Common myeloid progenitor, CD34-positive (primary cell): ENCODE data around the gene RPL15.

Source experiments
- CTCF ChIA-PET: fragments of 350-600 bp; sonication (Branson Sonifier 250); formaldehyde crosslinking; loops from one replicate; lab custom pipeline; 2021; ENCODE audit warnings: antibody characterized with exemption; lab: Charles Lee
- POLR2A ChIA-PET: fragments of 350-600 bp; sonication (Branson Sonifier 250); formaldehyde crosslinking; loops from one replicate; lab custom pipeline; 2021; ENCODE audit warnings: antibody characterized with exemption; lab: Charles Lee
- DNase-seq, 3 donors: peaks; one replicate each; pipeline versions ENCODE4 v3.0.0 to v3.0.0-alpha.2; 2013
- H3K27ac ChIP-seq, 2 experiments: 1 replicate in 1 of 2; 2 replicates in 1 of 2; pipeline ENCODE4 v1.7.0; 2013; ENCODE audit warnings: inconsistent platforms in 2 of 2, low read length in 2 of 2, mild to moderate bottlenecking in 2 of 2, low read depth in 1 of 2, moderate library complexity in 1 of 2; ENCODE audit not compliant: severe bottlenecking in 2 of 2, insufficient read depth in 1 of 2, poor library complexity in 1 of 2
- H3K27me3 ChIP-seq, 5 experiments: replicated peaks in 2 of 5; 1 replicate in 3 of 5; 2 replicates in 2 of 5; pipeline versions ENCODE4 v1.6.1 to v1.7.0; 2013; ENCODE audit warnings: low read length in 4 of 5, mild to moderate bottlenecking in 2 of 5, moderate library complexity in 2 of 5, inconsistent platforms in 1 of 5; ENCODE audit not compliant: insufficient read depth in 5 of 5, control insufficient read depth in 4 of 5
- H3K36me3 ChIP-seq, 4 experiments: 1 replicate in 2 of 4; 2 replicates in 2 of 4; pipeline versions ENCODE4 v1.6.1 to v1.7.0; 2013; ENCODE audit warnings: low read length in 3 of 4, control low read depth in 1 of 4, mild to moderate bottlenecking in 1 of 4; ENCODE audit not compliant: control insufficient read depth in 4 of 4, insufficient read depth in 4 of 4
- H3K4me1 ChIP-seq, 4 experiments: 1 replicate in 3 of 4; 2 replicates in 1 of 4; pipeline versions ENCODE4 v1.6.1 to v1.7.1; 2013; ENCODE audit warnings: low read length in 3 of 4, mild to moderate bottlenecking in 3 of 4, control low read depth in 1 of 4, inconsistent platforms in 1 of 4, moderate library complexity in 1 of 4; ENCODE audit not compliant: control insufficient read depth in 4 of 4, insufficient read depth in 4 of 4; ENCODE audit errors: control extremely low read depth in 1 of 4
- H3K4me3 ChIP-seq, 7 experiments: 1 replicate in 4 of 7; 2 replicates in 3 of 7; pipeline versions ENCODE4 v1.5.1 to v1.7.0; 2013; ENCODE audit warnings: mild to moderate bottlenecking in 7 of 7, low read length in 6 of 7, moderate library complexity in 6 of 7, inconsistent platforms in 2 of 7, low read depth in 2 of 7, control low read depth in 1 of 7; ENCODE audit not compliant: insufficient read depth in 4 of 7, control insufficient read depth in 1 of 7; ENCODE audit errors: extremely low read depth in 1 of 7
- H3K9me3 ChIP-seq, 5 experiments: 1 replicate in 4 of 5; 2 replicates in 1 of 5; pipeline versions ENCODE4 v1.6.1 to v1.7.1; 2013; ENCODE audit warnings: low read length in 4 of 5, mild to moderate bottlenecking in 2 of 5, inconsistent platforms in 1 of 5, low read depth in 1 of 5, moderate library complexity in 1 of 5; ENCODE audit not compliant: control insufficient read depth in 4 of 5, insufficient read depth in 2 of 5; ENCODE audit errors: control extremely low read depth in 1 of 5
- WGBS: methylation state at CpG from one replicate; pipeline ENCODE4 v1.1.5; 2013; ENCODE audit not compliant: insufficient coverage; 5-methylcytosine and 5-hydroxymethylcytosine counted together

RPL15 gene

DNA sequence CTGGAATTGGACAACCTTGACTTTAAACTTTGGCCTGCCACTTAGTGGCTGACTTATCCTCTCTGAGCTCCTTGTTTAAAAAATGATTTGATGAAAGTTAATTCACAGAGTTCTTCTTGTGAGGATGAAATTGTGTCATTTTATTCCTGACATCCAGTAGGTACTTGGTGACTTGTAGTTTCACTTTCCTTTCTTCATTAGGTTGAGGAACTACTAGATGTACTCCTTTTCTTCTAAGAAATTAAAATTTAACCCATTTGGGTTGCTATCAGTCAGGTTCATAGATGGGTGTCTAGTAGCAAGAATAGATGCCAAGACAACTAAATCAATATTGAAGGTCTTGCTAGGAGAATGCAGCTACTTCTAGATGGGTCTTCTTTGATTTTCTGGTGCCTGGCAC is 33.4 kb downstream of the RPL15 start:
- peak; percentile 29 to 69 (median 50) for DNase-seq
- H3K27me3 ChIP-seq: no peaks in the 10 kb centered on the region
- peak overlapping the region; percentile 21 to 43 for H3K27ac ChIP-seq
- peaks cover 0 to 5% (median 2%) of the 10 kb centered on the region in 4 experiments for H3K36me3 ChIP-seq
- peaks cover 11 to 32% (median 27%) of the 10 kb centered on the region in 4 experiments for H3K4me1 ChIP-seq
- CTCF ChIA-PET: interaction anchor here (0.9 to 1.5 kb wide), 6 partner anchors 11 to 117 kb away, joined by 3 to 4 read pairs (median 4); no protein-coding TSS in a partner anchor
- H3K4me3 ChIP-seq: peak overlapping the region in 6 of 7 experiments; percentile 29 to 71 (median 53)
- H3K9me3 ChIP-seq: no peaks in the 10 kb centered on the region
- POLR2A ChIA-PET: interaction anchor here (1.7 kb wide), 1 partner anchor 34 kb away, joined by 7 read pairs; the partner anchor contains the start of genes NKIRAS1 and RPL15

DNA sequence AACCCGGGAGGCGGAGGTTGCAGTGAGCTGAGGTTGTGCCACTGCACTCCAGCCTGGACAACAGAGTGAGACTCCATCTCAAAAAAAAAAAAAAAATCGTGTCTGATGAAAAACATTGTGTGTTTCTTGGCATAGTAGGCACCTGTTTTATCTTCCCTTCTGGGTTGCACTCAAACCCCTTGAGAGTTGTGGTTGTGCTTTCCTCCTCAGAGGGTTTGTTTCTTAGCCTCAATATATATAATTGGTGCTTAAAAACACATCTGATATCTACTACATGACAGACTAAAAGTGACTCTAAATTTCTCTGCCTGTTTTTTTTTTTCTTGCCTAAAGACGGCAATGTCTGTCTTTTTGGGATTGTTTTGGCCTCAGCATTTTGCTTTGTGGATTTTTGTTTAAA is 35.7 kb downstream of the RPL15 start:
- peaks cover 2 to 9% (median 7%) of the 10 kb centered on the region in 4 experiments for H3K36me3 ChIP-seq
- H3K4me3 ChIP-seq: no peak overlapping the region
- H3K27ac ChIP-seq: no peak overlapping the region
- no peaks in the 10 kb centered on the region for H3K27me3 ChIP-seq
- no peaks in the 10 kb centered on the region for H3K9me3 ChIP-seq
- ChIA-PET CTCF (interaction anchor here (0.6 to 1.1 kb wide), 2 partner anchors 9 to 63 kb away, joined by 3 read pairs; no protein-coding TSS in a partner anchor), POLR2A (no interaction called here)
- H3K4me1 ChIP-seq: peaks cover 5 to 17% (median 15%) of the 10 kb centered on the region in 4 experiments
- peak in 2 of 3 donors; percentile 21 to 31 for DNase-seq
- WGBS: 80% methylated on average over 3 of the region's 4 CpGs

DNA sequence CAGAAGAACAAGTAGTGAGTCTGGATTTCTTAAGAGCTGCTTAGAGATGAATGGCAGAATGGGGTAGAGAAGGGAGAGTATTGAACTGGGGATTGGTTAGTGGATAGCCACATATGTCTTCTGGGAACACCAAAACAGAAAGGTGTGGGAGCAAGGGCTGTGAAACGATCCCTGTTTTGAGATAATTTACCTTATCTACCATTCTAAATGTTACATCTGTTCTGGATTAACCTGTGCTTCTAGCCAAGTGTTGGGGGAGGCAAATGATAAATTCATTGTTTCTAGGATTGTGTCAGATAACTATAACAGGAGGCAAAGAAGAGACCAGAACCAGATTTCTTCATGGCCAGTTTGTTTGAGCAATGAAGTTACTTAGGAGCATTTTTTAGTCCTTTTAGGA is 36.6 kb downstream of the RPL15 start:
- ChIA-PET CTCF (interaction anchor here (0.6 to 1.1 kb wide), 3 partner anchors 8 to 64 kb away, joined by 3 read pairs; no protein-coding TSS in a partner anchor), POLR2A (interaction anchor here (0.7 to 1.4 kb wide), 2 partner anchors 37 to 69 kb away, joined by 3 to 6 read pairs; partner anchors contain the start of genes NKIRAS1 and RPL15)
- Histone ChIP-seq H3K4me1 (peaks cover 5 to 16% (median 15%) of the 10 kb centered on the region in 4 experiments), H3K27me3 (no peaks in the 10 kb centered on the region), H3K36me3 (peaks cover 2 to 9% (median 7%) of the 10 kb centered on the region in 4 experiments), H3K4me3 (no peak overlapping the region), H3K9me3 (no peaks in the 10 kb centered on the region), H3K27ac (no peak overlapping the region)
- DNase-seq: no peak
- no CpG with 5 or more reads among the region's 1 CpG for WGBS

DNA sequence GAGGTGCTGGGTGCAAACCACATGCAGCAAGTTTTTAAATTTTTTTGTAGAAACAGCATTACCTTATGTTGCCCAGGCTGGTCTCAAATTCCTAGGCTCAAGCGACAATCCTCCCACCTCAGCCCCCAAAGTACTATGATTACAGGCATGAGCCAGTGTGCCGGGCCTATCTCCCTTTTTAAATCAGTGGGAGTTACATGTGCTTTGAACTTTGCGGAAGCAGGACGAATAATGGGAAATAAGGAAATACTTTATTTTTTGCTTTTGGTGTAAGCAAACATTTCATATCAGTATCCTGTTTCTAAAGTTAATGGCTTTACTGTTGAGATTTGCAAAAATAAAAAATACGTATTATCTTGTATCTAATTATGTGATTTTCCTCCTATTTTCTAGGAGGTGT is 37.2 kb downstream of the RPL15 start:
- H3K4me3 ChIP-seq: no peak overlapping the region
- DNase-seq: no peak
- CTCF ChIA-PET: interaction anchor here (0.7 to 1.2 kb wide), 2 partner anchors 56 to 118 kb away, joined by 3 read pairs; no protein-coding TSS in a partner anchor
- peaks cover 5 to 16% (median 15%) of the 10 kb centered on the region in 4 experiments for H3K4me1 ChIP-seq
- no peaks in the 10 kb centered on the region for H3K27me3 ChIP-seq
- no peak overlapping the region for H3K27ac ChIP-seq
- peaks cover 2 to 9% (median 7%) of the 10 kb centered on the region in 4 experiments for H3K36me3 ChIP-seq
- WGBS: 100% methylated on average over 1 of the region's 5 CpGs
- POLR2A ChIA-PET: interaction anchor here (1.3 to 1.4 kb wide), 2 partner anchors 27 to 38 kb away, joined by 3 to 6 read pairs; partner anchors contain the start of genes NKIRAS1 and RPL15
- no peaks in the 10 kb centered on the region for H3K9me3 ChIP-seq

DNA sequence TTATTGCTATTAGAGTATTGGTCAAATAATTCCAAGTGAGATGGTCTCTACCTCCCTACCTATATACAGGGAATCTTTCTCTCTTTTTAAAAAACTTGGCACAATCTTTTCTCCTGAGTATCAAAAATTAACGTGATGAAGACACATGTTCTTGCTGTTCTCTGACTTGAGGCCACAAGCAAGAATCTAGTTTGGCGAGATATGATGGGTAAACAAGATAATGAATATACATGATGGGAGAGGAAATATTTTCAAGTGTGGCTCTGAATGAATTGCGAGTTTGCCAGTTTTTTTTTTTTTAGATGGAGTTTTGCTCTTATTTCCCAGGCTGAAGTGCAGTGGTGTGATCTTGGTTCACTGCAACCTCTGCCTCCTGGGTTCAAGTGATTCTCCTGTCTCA is 39.8 kb downstream of the RPL15 start:
- ChIA-PET POLR2A (no interaction called here), CTCF (interaction anchor here (1.3 kb wide), 1 partner anchor 9 kb away, joined by 4 read pairs; no protein-coding TSS in a partner anchor)
- Histone ChIP-seq H3K9me3 (no peaks in the 10 kb centered on the region), H3K4me1 (peaks cover 0 to under 1% (median 0%) of the 10 kb centered on the region in 4 experiments), H3K27ac (no peak overlapping the region), H3K27me3 (no peaks in the 10 kb centered on the region), H3K36me3 (peaks cover 3 to 22% (median 11%) of the 10 kb centered on the region in 4 experiments), H3K4me3 (no peak overlapping the region)
- no peak for DNase-seq
- WGBS: 100% methylated on average over 3 of the region's 3 CpGs

DNA sequence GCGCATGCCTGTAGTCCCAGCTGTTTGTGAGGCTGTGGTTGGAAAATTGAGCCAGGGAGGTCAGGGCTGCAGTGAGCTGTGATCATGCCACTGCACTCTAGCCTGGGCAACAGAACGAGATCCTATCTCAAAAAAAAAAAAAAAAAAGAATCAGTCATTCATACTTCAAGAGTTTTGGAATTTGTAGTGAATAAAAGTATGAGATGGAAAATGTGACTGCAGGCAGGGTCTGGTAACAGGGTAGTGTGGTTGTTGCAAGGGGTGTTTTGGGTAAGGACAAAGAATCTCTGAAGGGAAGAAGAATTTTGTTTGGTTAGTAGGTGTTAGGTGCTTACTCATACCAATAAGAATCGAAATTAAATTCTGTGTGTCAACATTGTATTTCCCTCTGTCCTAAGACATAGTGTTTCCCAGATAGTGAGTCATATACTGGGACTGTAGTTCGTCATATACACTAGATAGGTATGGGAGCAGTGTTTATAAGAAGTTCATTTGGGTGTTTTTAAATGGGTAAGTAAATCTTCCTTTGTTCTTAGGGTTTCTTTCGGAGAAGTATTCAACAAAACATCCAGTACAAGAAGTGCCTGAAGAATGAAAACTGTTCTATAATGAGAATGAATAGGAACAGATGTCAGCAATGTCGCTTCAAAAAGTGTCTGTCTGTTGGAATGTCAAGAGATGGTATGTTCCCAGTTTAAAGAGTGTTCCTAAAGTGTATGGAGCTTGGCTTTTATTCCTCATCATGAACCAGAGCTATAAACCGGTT is 42.4 kb downstream of the RPL15 start:
- ChIA-PET POLR2A (no interaction called here), CTCF (interaction anchor here (0.9 kb wide), 1 partner anchor 9 kb away, joined by 5 read pairs; no protein-coding TSS in a partner anchor)
- Histone ChIP-seq H3K27me3 (no peaks in the 10 kb centered on the region), H3K4me3 (no peak overlapping the region), H3K4me1 (no peaks in the 10 kb centered on the region), H3K9me3 (no peaks in the 10 kb centered on the region), H3K27ac (no peak overlapping the region), H3K36me3 (peaks cover 7 to 28% (median 18%) of the 10 kb centered on the region in 4 experiments)
- DNase-seq: no peak
- WGBS: 100% methylated on average over 3 of the region's 7 CpGs
